HL-60 (cell line): ENCODE results near the gene PTBP3.

ENCODE experiments used
- GABPA ChIP-seq: IDR thresholded peaks from 2 replicates; pipeline ENCODE4 v1.6.1; 2012; ENCODE audit warnings: low read depth
- POLR2AphosphoS5 ChIP-seq: IDR thresholded peaks from 2 replicates; pipeline ENCODE4 v1.6.1; 2012; ENCODE audit warnings: low read depth
- REST ChIP-seq: IDR thresholded peaks from 2 replicates; pipeline ENCODE4 v1.6.1; 2012; ENCODE audit warnings: low read depth; ENCODE audit not compliant: insufficient replicate concordance
- TF ChIP-seq, protein P1 (sequence below): IDR thresholded peaks from one replicate; pipeline ENCODE4 v1.5.1; 2011; ENCODE audit warnings: low read length, control low read depth, inconsistent platforms; ENCODE audit not compliant: insufficient read depth

DNA sequence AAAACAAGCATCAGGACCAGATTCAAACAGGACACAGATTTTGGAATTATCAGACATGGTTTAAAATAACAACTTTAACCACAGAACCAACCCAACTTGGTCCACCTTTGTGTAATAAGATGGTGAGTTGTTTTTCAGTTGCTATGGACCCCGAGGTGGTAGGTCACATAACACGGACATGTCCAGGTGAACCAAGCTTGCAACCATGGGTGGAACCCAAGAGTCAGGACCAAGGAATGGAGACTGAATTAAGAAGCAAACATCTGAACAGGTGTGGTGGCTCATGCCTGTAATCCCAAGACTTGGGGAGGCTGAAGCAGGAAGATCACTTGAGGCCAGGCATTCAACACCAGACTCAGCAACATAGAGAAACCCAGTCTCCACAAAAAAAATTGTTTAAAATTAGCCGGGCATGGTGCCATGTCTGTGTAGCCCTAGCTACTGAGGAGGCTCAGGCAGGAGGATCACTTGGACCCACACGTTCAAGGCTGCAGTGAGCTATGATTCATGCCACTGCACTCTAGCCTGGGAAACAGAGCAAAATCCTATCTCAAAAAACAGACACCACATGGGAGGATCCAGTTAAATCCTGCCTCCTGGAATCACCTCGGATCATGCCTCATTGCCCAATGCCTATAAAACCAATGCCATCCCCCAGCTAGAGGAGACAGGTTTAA lies 10.6 kb downstream of the PTBP3 start:
- TF ChIP-seq REST (no peak), POLR2AphosphoS5 (no peak), GABPA (no peak)
- TF ChIP-seq, protein P1, sequence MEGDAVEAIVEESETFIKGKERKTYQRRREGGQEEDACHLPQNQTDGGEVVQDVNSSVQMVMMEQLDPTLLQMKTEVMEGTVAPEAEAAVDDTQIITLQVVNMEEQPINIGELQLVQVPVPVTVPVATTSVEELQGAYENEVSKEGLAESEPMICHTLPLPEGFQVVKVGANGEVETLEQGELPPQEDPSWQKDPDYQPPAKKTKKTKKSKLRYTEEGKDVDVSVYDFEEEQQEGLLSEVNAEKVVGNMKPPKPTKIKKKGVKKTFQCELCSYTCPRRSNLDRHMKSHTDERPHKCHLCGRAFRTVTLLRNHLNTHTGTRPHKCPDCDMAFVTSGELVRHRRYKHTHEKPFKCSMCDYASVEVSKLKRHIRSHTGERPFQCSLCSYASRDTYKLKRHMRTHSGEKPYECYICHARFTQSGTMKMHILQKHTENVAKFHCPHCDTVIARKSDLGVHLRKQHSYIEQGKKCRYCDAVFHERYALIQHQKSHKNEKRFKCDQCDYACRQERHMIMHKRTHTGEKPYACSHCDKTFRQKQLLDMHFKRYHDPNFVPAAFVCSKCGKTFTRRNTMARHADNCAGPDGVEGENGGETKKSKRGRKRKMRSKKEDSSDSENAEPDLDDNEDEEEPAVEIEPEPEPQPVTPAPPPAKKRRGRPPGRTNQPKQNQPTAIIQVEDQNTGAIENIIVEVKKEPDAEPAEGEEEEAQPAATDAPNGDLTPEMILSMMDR = no peak
